HepG2 (cell line): Measurements from ENCODE around the gene FRMD8. TPM values are rescaled to one million over a fixed set of nuclear protein-coding genes. Genes with fewer than 3 reads are reported as not detected.

Experiments
- AFF4 ChIP-seq: sonication (generic); formaldehyde crosslinking; IDR thresholded peaks from 2 replicates; pipeline ENCODE4 v1.4.0; 2020; ENCODE audit warnings: missing genetic modification reagents
- EP300 ChIP-seq, 3 experiments: sonication (generic) in 1 of 3; formaldehyde crosslinking in 1 of 3; IDR thresholded peaks; 2 replicates each; pipeline versions ENCODE4 v1.5.1 to v1.6.1; 2011 to 2020; ENCODE audit warnings: low read depth in 2 of 3, low read length in 2 of 3, borderline replicate concordance in 1 of 3, improper control_type of control experiment in 1 of 3, mild to moderate bottlenecking in 1 of 3, missing genetic modification reagents in 1 of 3, moderate library complexity in 1 of 3
- ETV5 ChIP-seq: IDR thresholded peaks from 2 replicates; pipeline ENCODE4 v1.6.1; 2018; ENCODE audit warnings: missing biosample characterization, missing genetic modification reagents, inconsistent platforms, borderline replicate concordance
- KIAA2018 ChIP-seq: sonication (generic); formaldehyde crosslinking; IDR thresholded peaks from 2 replicates; pipeline ENCODE4 v1.5.0; 2020; ENCODE audit warnings: mild to moderate bottlenecking, missing genetic modification reagents, borderline replicate concordance
- RNF2 ChIP-seq: fragments of 450-650 bp; conservative IDR thresholded peaks from 2 replicates; pipeline ENCODE4 v1.6.1; 2016; ENCODE audit warnings: low read depth
- TAF1 ChIP-seq: sonication (generic); formaldehyde crosslinking; IDR thresholded peaks from 2 replicates; pipeline ENCODE4 v1.4.0; 2020; ENCODE audit warnings: missing genetic modification reagents
- TARDBP ChIP-seq: sonication (generic); formaldehyde crosslinking; IDR thresholded peaks from 2 replicates; pipeline ENCODE4 v1.8.0; 2022; ENCODE audit warnings: mild to moderate bottlenecking, missing genetic modification reagents
- ZBTB42 ChIP-seq: sonication (generic); formaldehyde crosslinking; IDR thresholded peaks from 2 replicates; pipeline ENCODE4 v1.5.0; 2020; ENCODE audit warnings: mild to moderate bottlenecking, missing genetic modification reagents
- ZBTB46 ChIP-seq: sonication (generic); formaldehyde crosslinking; IDR thresholded peaks from 2 replicates; pipeline ENCODE4 v1.4.0; 2020; ENCODE audit warnings: mild to moderate bottlenecking, missing genetic modification reagents, borderline replicate concordance
- ZNF879 ChIP-seq: sonication (generic); formaldehyde crosslinking; IDR thresholded peaks from 2 replicates; pipeline ENCODE4 v1.8.1; 2023; ENCODE audit warnings: missing genetic modification reagents
- polyA plus RNA-seq, 8 experiments: library from polyadenylated mRNA; depleted of rRNA in 3 of 8; stranded (reverse) in 7 of 8; unstranded in 1 of 8; fragments of >200 nt; fragmentation: Illumina TruSeq in 4 of 8; extraction: Trizol in 4 of 8; gene quantifications; 2 replicates each; pipeline versions ENCODE4 v1.2.1 to v1.2.3, GENCODE V29; 2011 to 2016; ENCODE audit warnings: low read depth in 4 of 8, missing spikeins in 1 of 8, mixed read lengths in 1 of 8; ENCODE audit not compliant: insufficient read depth in 1 of 8
- total RNA-seq, 5 experiments: library from RNA; depleted of rRNA; stranded (reverse); fragments of >200 nt; fragmentation: Illumina TruSeq; extraction: Trizol; gene quantifications; 2 replicates each; pipeline ENCODE4 v1.2.3, GENCODE V29; 2016; ENCODE audit warnings: low read depth in 1 of 5

Gene FRMD8
- total and polyA plus RNA-seq, 2 of the 13 experiments (the other 11 are each of a cell fraction or from before 2014, with no cell fraction given), result 5.8 to 20.6 TPM

GRCh38 chr11:65420979-65421793, 34.7 kb downstream of the FRMD8 start (continued):
- TF ChIP-seq AFF4 (CRISPR knock-in tag) (peak; percentile 16), TARDBP (CRISPR knock-in tag) (peak; percentile 79), KIAA2018 (CRISPR knock-in tag) (no peak), ZBTB46 (CRISPR knock-in tag) (no peak), RNF2 (no peak), ETV5 (CRISPR knock-in tag) (peak; percentile 24; the same call in 1 of the 2 replicates), ZNF879 (CRISPR knock-in tag) (no peak; the same call in 1 of the 2 replicates), EP300 (IDR thresholded peaks at IDR 0.05; ENCODE audit: low read depth in 2 of 2, low read length in 2 of 2) (peak; percentile 57 to 79; a peak in 3 of 4 replicates), EP300 (CRISPR knock-in tag; IDR thresholded peaks at IDR 0.05; ENCODE audit: borderline replicate concordance) (peak; percentile 88), TAF1 (CRISPR knock-in tag) (peak; percentile 72), ZBTB42 (no peak)
